ENCODE results near the gene SYNPO2. TPM values are rescaled to one million over a fixed set of nuclear protein-coding genes. Genes with fewer than 3 reads are reported as not detected.
"Not testable (repeated sequence)": the region's sequence is repeated elsewhere in the genome, so short reads cannot be mapped to it uniquely, and the experiment has no call there.

Gene SYNPO2
- total RNA-seq, 3 donors from 2014 or later (not counting 1 experiment from before 2014, with no cell fraction given) = 0.18 to 0.85 (median 0.56) TPM

- Histone ChIP-seq H3K9me3 (ENCODE audit: control insufficient read depth, insufficient read depth, low read length) (no peaks in the 10 kb centered on the region), H3K27me3 (ENCODE audit: control insufficient read depth, insufficient read depth, low read length) (no peaks in the 10 kb centered on the region), H3K4me1 (ENCODE audit: control insufficient read depth, insufficient read depth, low read length) (no peaks in the 10 kb centered on the region), H3K4me3 (ENCODE audit: low read length) (no peak overlapping the region), H3K36me3 (ENCODE audit: control insufficient read depth, insufficient read depth, low read length) (no peaks in the 10 kb centered on the region), H3K27ac (ENCODE audit: low read length) (no peak overlapping the region)
- H3K4me3 Mint-ChIP-seq = no peak overlapping the region
- 88% methylated on average over 10 of the region's 10 CpGs for WGBS (ENCODE audit: insufficient coverage)
- H3K4me1 Mint-ChIP-seq = no peaks in the 10 kb centered on the region
- ATAC-seq (no peak), DNase-seq (no peak)
- no peaks in the 10 kb centered on the region for H3K36me3 Mint-ChIP-seq
- intact Hi-C loops (cut with micrococcal nuclease) = no loop called here
- TF ChIP-seq CTCF (IDR thresholded peaks at IDR 0.05) = no peak
- H3K27ac Mint-ChIP-seq = no peak overlapping the region
- H3K27me3 Mint-ChIP-seq (ENCODE audit: low read depth in 2 of 2) = peaks cover 0 to 8% of the 10 kb centered on the region in 2 donors
- H3K9me3 Mint-ChIP-seq = no peaks in the 10 kb centered on the region
These were observed 165.3 kb downstream of the SYNPO2 start for GRCh38 chr4:119053997-119054396.

GRCh38 chr4:119057417-119057816, 168.8 kb downstream of the SYNPO2 start:
- DNase-seq (no peak), ATAC-seq (no peak)
- peaks cover 0 to 5% of the 10 kb centered on the region in 2 donors for H3K27me3 Mint-ChIP-seq (ENCODE audit: low read depth in 2 of 2)
- Histone ChIP-seq H3K36me3 (ENCODE audit: control insufficient read depth, insufficient read depth, low read length) (no peaks in the 10 kb centered on the region), H3K4me1 (ENCODE audit: control insufficient read depth, insufficient read depth, low read length) (no peaks in the 10 kb centered on the region), H3K4me3 (ENCODE audit: low read length) (no peak overlapping the region), H3K9me3 (ENCODE audit: control insufficient read depth, insufficient read depth, low read length) (no peaks in the 10 kb centered on the region), H3K27ac (ENCODE audit: low read length) (no peak overlapping the region), H3K27me3 (ENCODE audit: control insufficient read depth, insufficient read depth, low read length) (no peaks in the 10 kb centered on the region)
- H3K9me3 Mint-ChIP-seq = no peaks in the 10 kb centered on the region
- intact Hi-C loops (cut with micrococcal nuclease) = no loop called here
- H3K27ac Mint-ChIP-seq = no peak overlapping the region
- no peaks in the 10 kb centered on the region for H3K36me3 Mint-ChIP-seq
- no peaks in the 10 kb centered on the region for H3K4me1 Mint-ChIP-seq
- no peak overlapping the region for H3K4me3 Mint-ChIP-seq
- WGBS (ENCODE audit: insufficient coverage) = 79% methylated on average over 3 of the region's 3 CpGs
- TF ChIP-seq CTCF (IDR thresholded peaks at IDR 0.05) = no peak

- intact Hi-C loops (cut with micrococcal nuclease) = no loop called here
- Mint-ChIP-seq H3K4me1 (no peaks in the 10 kb centered on the region), H3K4me3 (no peak overlapping the region), H3K36me3 (no peaks in the 10 kb centered on the region), H3K9me3 (no peaks in the 10 kb centered on the region), H3K27ac (no peak overlapping the region), H3K27me3 (ENCODE audit: low read depth in 2 of 2) (peaks cover 0 to 5% of the 10 kb centered on the region in 2 donors)
- Histone ChIP-seq H3K4me3 (ENCODE audit: low read length) (no peak overlapping the region), H3K9me3 (ENCODE audit: control insufficient read depth, insufficient read depth, low read length) (no peaks in the 10 kb centered on the region), H3K36me3 (ENCODE audit: control insufficient read depth, insufficient read depth, low read length) (no peaks in the 10 kb centered on the region), H3K4me1 (ENCODE audit: control insufficient read depth, insufficient read depth, low read length) (no peaks in the 10 kb centered on the region), H3K27ac (ENCODE audit: low read length) (no peak overlapping the region), H3K27me3 (ENCODE audit: control insufficient read depth, insufficient read depth, low read length) (no peaks in the 10 kb centered on the region)
- DNase-seq = no peak
- ATAC-seq = no peak
- TF ChIP-seq CTCF (IDR thresholded peaks at IDR 0.05) = no peak
- 51% methylated on average over 3 of the region's 3 CpGs for WGBS (ENCODE audit: insufficient coverage)
These were observed 170.6 kb downstream of the SYNPO2 start for GRCh38 chr4:119059221-119059620.

- H3K4me3 ChIP-seq (ENCODE audit: low read length); intact Hi-C loops (cut with micrococcal nuclease); H3K27ac ChIP-seq (ENCODE audit: low read length); H3K4me1 ChIP-seq (ENCODE audit: control insufficient read depth, insufficient read depth, low read length); H3K4me3 Mint-ChIP-seq; H3K9me3 Mint-ChIP-seq; DNase-seq; H3K27me3 ChIP-seq (ENCODE audit: control insufficient read depth, insufficient read depth, low read length); H3K36me3 ChIP-seq (ENCODE audit: control insufficient read depth, insufficient read depth, low read length); H3K27ac Mint-ChIP-seq; H3K36me3 Mint-ChIP-seq; H3K9me3 ChIP-seq (ENCODE audit: control insufficient read depth, insufficient read depth, low read length); H3K4me1 Mint-ChIP-seq; H3K27me3 Mint-ChIP-seq (ENCODE audit: low read depth in 2 of 2); ATAC-seq: not testable (repeated sequence)
- 90% methylated on average over 8 of the region's 12 CpGs for WGBS (ENCODE audit: insufficient coverage)
These were observed 178.5 kb downstream of the SYNPO2 start for GRCh38 chr4:119067125-119067524.

- DNase-seq; H3K9me3 ChIP-seq (ENCODE audit: control insufficient read depth, insufficient read depth, low read length); H3K4me1 Mint-ChIP-seq; H3K4me3 ChIP-seq (ENCODE audit: low read length); H3K4me1 ChIP-seq (ENCODE audit: control insufficient read depth, insufficient read depth, low read length); H3K27ac Mint-ChIP-seq; ATAC-seq; intact Hi-C loops (cut with micrococcal nuclease); H3K36me3 Mint-ChIP-seq; H3K36me3 ChIP-seq (ENCODE audit: control insufficient read depth, insufficient read depth, low read length); H3K9me3 Mint-ChIP-seq; H3K27me3 Mint-ChIP-seq (ENCODE audit: low read depth in 2 of 2); H3K27ac ChIP-seq (ENCODE audit: low read length); H3K27me3 ChIP-seq (ENCODE audit: control insufficient read depth, insufficient read depth, low read length); H3K4me3 Mint-ChIP-seq: not testable (repeated sequence)
- WGBS (ENCODE audit: insufficient coverage) = 86% methylated on average over 17 of the region's 17 CpGs
These were observed 179.2 kb downstream of the SYNPO2 start for GRCh38 chr4:119067670-119068360.

Data from natural killer cell (primary cell).